CD4-positive, alpha-beta T cell treated with Interleukin-15 for 1 hour (primary cell): ENCODE measurements around the gene PHC2.

Experiments used
- DNase-seq: peaks from one replicate; pipeline ENCODE4 v3.0.0-alpha.2; 2020

The PHC2 gene, protein sequence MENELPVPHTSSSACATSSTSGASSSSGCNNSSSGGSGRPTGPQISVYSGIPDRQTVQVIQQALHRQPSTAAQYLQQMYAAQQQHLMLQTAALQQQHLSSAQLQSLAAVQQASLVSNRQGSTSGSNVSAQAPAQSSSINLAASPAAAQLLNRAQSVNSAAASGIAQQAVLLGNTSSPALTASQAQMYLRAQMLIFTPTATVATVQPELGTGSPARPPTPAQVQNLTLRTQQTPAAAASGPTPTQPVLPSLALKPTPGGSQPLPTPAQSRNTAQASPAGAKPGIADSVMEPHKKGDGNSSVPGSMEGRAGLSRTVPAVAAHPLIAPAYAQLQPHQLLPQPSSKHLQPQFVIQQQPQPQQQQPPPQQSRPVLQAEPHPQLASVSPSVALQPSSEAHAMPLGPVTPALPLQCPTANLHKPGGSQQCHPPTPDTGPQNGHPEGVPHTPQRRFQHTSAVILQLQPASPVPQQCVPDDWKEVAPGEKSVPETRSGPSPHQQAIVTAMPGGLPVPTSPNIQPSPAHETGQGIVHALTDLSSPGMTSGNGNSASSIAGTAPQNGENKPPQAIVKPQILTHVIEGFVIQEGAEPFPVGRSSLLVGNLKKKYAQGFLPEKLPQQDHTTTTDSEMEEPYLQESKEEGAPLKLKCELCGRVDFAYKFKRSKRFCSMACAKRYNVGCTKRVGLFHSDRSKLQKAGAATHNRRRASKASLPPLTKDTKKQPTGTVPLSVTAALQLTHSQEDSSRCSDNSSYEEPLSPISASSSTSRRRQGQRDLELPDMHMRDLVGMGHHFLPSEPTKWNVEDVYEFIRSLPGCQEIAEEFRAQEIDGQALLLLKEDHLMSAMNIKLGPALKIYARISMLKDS

DNA sequence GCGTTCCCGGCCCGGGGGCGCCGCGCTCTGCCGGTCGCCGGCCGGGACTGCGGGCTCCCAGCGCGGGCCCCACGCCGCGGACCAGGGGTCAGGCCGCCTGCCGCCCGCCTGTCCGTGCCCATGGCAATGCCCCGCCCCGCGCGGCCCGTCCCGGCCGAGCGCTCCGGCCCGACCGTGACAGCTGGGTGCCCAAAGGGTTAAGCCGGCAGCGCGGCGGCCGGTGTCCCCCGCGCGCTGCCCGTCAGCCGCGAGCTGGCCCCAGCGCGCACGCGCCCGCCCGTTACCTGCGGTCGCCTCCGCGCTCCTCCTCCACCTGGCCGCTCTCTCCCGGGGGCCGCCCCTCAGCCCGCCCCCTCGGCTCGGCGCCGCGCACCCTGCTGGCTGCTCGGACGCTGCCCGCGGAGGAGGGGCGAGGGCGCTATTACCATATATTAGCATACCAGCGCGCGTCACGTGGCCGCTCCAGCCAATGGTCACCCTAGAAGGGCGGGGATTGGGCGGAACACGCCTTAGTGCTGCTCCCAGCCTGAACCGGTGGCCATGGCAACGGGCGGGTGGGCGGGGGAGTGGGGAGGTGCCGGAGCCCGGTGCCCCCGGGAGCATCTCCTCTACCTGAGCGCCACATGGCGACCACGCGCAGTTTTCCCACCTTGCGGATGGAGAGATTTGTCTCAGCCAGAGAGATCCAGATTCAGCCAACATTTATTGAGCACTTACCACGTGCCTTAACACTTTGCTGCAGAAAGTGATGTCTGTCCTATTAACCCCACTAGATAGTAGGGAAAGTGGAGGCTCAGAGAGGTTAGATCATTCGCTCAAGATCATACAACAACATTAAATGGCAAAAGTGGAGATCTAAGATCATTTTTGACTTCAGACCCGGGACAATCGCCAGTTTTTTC, at the start of gene PHC2:
TSS of gene PHC2 (minus strand) at position 404 of the 902 bp plus-strand sequence. CDS start 55,556 bp downstream, outside the sequence.
- DNase-seq, result peak; percentile 96

DNA sequence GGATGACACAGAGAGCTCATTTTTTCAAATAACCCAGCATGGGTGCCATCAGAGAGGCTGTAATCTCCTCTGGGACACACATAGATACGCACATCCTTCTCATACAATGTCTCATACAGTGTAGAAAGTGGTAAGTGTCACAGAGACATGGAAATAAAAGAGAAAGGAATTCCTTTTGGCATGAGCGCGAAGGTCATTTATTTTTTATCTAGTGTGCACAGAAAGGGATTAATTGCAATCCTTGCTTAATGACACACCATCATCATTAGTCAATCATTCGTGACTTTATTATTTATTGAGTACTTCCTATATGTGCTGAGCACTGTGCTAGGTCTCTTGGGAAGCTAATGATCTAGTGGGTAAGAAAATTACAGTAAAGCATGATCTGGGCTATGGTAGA, 46.6 kb upstream of the PHC2 start:
- no peak for DNase-seq

DNA sequence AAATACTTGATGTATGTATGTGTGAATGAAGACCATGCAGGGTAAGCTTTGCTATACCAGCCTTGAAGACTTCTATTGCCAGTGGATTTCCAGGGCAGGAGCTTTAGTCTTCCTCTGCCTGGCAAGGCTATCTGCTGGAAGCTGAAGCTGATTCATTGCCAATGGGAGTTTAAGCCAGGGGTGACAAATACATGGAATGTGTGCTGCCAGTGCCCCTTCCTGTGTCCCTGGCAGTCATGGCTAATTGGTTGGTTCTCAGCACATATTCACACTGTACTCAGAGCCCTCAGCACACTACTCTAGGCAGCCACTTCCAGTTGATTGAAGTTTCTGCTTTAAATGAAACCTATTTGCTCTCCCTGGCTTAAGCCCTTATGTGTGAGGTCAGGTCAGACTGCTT, 43.0 kb upstream of the PHC2 start:
- DNase-seq, result no peak

DNA sequence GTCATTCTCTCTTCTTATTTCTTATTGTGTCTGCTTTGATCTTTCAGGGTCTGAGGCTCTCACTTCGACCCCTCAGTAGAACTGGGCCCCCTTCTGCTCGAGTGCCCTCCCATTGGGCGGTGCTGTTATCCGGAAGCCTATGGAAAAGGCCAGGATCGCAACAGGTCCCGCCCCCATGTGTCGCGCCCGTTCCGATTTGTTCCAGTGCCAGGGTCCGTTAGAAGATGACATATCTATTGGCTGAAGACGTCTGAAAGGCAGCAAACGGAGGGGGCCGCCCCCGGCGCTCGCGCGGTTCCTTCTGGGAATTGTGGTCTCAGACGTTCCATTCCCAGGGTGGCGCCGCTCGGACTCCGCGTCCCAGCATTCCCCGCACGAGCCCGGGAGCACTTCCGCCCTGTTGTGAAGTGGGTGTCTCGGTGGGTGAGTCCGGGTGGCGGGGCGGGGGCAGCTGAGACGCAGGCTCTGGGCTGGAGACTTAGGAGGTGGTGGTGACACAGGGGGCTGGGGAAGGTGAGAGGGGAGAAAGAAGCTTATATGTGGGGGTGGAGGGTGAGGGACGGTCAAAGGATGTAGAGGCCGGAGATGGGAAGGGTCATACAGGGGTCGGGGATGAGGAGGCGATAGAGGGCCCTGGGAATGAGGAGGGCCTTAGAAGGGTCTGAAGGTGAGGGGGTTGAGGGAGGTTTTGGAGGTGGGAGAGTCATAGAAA, 41.5 kb upstream of the PHC2 start, which contains the start of gene ZSCAN20:
TSS of gene ZSCAN20 (plus strand) at position 377 of the 712 bp plus-strand sequence. CDS start 6,644 bp downstream, outside the sequence.
- DNase-seq, result peak; percentile 87

DNA sequence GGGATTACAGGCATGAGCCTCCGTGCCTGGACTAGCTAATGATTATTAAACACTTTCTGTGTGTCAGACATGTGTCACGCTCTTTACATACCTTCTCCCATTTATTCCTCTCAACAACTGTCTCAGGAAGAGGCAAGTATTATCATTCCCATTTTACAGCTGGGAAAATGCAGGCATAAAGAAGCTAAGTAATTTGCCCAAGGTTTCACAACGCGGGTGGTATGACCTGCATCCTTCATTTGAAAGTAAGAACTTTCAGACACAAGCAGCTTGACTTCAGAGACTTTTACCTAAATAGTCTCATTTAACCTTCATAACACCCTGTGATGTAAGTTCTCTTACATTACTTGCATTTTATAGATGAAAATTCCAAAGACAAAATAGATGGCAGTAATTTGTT, 40.5 kb upstream of the PHC2 start:
- no peak for DNase-seq

DNA sequence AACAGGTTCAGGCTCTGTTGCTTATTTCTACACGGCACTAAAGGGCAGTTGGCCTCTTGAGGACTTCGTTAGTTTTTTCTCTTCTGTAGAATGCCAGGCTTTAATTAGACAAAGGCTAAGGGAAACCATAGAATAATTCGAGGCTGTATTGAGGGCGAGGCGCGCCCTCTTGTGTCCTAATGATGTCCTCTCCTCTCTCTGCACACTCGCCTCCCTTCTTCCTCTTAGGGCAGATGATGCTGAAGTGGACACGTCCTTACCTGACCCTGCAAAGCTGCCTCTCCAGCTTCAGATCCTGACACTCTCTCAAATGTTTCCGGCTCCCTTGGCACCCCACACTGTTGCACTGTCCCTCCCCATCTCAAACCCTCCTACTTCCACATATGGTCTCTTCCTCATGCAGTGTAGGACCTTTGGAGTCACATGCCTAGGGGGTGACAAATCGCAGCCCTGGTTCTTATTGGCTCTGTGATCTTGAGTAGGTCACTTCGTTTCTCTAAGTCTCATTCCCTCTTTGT, 39.7 kb upstream of the PHC2 start:
- DNase-seq, result peak; percentile 57

DNA sequence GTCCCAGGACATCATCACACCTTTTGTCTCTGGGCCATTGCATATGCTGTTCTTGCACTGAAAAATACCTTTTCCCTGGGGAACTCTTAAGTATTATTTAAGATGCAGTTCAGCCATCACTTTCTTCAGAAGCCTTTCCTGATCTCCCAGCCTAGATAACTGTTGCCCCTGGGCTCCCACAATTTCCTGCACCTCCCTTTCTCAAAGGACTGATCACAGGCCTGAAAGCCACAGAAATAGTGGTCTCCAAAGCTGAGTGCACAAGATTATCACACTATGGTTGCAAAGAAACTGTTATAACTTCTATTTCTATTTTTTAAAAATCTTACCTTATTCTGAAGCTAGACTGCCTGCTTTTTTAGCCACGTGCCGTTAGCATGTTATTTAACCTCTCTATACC, 38.8 kb upstream of the PHC2 start:
- no peak for DNase-seq

DNA sequence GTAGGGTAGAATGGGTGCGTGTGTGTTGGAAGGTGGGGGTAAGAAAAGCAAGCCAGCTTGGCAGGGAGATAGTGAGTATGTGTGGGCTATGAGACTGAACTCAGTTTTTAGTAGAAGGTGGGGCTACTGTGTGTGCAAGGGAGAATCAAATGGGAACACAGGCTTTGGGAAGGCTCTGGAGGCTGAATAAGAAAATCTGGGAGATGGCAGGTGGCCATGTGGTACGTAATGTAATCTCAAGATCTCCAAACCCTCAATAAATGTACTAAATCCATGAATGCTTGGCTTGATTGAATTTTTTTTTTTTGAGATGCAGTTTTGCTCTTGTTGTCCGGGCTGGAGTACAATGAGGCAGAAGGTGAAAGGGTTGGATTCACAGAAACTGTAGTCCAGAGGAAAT, 38.1 kb upstream of the PHC2 start:
- no peak for DNase-seq

DNA sequence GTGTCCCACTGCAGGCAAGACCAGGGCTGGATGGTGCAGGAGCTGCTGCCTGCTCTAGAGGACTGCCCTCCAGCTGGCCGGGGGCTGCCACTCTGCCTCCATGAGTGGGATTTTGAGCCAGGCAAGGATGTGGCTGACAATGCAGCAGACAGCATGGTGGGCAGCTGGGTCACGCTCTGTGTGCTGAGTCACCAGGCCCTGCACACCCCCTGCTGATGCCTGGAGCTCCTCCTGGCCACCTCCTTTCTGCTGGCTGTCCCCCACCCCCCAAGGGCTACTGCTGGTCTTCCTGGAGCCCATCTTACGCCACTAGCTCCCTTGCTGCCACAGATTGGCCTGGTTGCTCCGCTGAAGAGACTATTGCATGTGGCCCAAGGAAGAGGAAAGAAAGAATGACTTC, 37.6 kb upstream of the PHC2 start:
- DNase-seq, result no peak

DNA sequence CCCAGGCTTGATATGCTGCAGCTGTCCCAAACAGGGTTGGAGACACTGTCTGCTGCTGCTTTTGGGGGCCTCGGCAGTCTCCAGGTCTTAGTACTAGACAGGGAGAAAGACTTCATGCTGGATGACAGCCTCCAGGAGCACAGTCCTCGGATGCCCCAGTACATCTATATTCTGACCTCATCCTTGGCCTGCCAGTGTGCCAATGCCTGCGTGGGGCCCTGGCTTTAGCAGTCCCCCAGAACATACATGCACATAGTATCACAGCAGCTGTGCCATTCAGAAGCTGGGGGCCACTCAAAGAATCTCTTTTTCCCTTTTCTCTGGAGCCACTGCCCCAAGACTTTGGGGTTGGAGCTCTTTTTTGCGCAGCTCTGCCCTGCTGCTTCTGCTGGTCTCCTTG, 37.1 kb upstream of the PHC2 start:
- no peak for DNase-seq

DNA sequence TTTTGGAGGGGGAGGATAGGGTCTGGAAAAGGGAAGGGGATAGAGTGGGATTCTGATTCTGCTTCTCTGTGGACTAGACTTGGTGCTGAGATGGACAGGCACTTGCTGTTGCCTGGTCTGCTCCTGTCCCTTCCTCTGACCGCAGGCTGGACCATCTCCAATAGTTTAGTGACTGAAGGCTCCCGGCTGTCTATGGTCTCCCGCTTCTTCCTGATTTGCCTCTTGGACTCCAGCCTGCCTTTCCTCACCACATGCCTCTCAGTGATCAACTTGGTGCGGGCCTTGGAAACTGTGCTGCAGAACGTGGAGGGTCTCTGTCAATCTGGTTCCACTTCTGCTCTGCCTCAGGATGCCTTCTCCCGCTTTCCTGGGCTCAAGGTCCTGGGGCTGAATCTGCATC, 35.3 kb upstream of the PHC2 start:
- no peak for DNase-seq

DNA sequence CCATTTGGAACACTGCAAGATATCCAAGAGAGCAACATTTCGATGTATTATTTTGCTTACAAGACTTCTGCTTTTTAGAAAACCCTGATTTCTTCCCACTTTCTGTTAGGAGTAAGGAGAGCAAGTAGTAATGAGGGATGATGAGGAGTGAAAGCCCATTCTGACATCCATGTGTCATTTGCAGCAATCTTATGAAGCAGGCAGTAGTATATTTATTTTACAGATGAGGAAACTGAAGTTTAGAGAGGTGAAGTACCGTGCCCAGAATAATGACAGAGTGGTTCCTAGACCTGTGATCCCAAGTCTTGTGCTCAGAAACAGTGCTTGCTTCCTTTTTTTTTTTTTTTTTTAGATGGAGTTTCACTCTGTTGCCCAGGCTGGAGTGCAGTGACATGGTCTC, 34.4 kb upstream of the PHC2 start:
- DNase-seq, result no peak

DNA sequence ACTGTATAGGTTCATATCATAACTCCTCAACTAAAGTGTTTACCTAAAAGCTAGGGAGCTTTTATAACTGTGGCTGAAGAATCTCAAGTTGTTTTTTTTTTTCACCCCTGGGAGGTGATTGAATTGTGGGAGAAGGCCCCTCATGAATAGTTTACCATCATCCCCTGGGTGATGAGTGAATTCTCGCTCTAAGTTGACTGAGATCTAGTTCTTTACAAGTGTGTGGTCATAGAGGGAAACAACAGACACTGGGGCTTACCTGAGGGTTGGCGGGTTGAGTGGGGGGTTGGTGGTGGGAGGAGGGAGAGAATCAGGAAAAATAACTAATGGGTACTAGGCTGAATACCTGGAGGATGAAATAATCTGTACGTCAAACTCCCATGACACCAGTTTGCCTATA, 33.7 kb upstream of the PHC2 start:
- no peak for DNase-seq

DNA sequence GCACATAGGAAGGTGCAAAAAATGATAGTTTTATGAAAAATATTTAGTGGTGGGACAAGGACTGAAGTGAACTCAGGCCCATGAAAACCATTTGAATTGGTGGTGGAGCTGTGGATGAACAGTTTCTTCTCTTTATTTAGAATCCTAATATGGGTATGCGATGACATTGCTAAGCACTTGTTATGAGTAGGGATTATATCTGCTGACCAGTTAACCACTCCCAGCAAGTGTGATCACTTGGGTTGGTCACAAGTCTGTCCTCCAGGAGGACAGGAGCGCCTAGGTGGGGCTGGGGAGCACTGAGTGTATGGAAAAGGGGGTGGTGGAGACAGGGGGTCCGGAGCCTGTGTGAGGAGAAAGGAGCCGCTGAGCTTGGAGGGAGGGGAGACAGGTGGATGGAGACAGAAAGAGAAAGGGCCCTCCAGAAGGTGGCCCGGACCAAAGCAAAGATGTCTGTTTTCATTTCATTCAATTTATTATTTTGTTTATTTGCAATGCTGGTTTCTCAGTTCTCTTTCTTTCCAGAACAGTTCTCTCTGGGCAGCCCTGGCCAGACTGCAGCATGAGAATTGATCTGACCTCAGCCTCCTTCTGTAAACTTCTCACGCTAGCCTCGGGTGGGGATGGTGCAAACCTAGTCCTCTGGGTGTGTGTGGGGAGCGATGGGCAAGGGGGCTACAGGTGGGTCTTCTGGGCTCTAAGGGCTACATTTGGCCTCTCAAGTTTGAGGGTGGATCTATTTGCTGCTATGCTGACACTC, 31.7 kb upstream of the PHC2 start:
- DNase-seq, result no peak

DNA sequence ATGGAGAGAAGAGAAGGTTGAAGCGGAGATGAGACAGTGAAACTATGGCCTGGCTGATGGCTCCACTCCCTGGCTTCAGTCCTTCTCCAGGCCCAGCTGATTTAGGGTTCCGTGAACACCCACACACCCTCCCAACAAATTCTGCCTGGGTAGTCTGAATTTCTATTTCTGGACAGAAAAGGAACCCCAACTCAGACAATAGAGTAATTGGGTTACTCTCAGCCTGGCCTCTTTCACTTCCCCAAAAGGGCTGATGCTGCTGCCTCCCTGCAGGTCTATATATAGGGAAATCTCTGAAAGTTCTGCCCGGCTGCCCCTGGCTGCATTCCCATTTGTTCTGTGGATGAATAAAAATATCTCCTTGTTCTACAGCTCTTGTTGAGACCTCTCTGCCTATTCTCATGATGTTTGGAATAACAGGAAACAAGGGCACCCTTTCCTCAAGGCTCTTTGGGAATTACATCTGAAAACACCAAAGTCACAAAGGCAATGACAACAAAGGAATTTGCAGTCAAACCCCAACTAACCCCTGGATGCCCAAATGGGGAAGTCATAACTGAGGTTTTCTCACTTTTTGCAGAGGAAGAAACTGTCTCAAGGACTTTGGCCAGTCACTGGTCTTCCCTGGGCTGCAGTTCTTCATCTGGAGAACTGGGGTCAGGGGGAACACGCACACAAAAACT, 30.2 kb upstream of the PHC2 start:
- peak; percentile 54 for DNase-seq

DNA sequence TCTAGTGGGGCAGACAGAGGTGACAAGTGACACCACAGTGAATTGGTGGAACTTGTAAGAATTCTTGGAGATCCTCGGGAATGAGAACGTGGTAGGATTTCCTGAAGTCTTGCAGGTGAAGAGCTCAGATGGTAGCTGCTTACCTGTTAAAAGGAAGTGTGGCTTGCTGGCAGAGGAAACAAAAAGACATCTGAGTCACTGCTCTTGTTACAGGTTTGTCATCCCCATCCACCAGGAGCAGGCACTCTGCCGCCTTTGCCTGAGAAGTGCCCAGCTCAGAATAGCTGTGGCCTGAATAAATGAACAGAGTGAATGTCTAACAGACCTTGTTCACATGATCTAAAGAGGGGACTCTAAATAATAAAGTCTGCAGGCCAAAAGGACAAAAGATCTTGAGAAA, 29.2 kb upstream of the PHC2 start:
- DNase-seq, result no peak

DNA sequence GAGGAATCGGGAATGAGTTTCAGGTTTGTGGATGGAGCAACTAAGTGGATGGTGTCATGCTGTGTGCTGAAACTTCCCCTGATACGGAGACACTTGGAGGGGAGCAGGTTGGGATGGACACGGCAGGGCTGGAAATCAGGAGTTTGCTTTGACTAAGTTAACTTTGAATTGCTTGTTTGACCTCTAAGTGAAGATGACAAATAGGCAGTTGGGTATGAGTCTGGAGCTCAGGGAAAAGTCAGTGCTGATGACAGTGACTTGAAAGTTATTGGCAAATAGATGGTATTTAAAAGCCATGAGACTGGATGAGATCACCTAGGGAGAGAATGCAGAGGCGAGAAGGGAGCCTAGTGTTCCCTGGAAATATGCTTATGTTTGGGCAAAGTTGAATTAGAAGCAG, 28.8 kb upstream of the PHC2 start:
- no peak for DNase-seq

DNA sequence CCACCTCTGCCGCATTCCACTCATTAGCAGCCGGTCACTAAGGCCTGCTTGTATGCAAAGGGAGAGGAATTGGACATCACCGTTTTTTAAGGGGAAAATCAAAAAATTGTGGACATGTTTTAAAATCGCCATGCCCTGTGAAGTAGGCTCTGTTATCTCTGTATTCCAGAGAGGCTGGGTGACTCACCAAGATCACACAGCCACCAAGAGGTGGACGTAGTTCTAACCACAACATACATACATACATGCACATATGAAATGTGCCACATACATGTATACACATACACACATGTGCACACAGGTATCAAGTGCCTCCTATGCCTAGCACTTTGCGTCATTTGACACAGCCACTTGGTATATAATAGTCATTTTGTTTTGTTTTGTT, 25.6 kb upstream of the PHC2 start:
- no peak for DNase-seq

DNA sequence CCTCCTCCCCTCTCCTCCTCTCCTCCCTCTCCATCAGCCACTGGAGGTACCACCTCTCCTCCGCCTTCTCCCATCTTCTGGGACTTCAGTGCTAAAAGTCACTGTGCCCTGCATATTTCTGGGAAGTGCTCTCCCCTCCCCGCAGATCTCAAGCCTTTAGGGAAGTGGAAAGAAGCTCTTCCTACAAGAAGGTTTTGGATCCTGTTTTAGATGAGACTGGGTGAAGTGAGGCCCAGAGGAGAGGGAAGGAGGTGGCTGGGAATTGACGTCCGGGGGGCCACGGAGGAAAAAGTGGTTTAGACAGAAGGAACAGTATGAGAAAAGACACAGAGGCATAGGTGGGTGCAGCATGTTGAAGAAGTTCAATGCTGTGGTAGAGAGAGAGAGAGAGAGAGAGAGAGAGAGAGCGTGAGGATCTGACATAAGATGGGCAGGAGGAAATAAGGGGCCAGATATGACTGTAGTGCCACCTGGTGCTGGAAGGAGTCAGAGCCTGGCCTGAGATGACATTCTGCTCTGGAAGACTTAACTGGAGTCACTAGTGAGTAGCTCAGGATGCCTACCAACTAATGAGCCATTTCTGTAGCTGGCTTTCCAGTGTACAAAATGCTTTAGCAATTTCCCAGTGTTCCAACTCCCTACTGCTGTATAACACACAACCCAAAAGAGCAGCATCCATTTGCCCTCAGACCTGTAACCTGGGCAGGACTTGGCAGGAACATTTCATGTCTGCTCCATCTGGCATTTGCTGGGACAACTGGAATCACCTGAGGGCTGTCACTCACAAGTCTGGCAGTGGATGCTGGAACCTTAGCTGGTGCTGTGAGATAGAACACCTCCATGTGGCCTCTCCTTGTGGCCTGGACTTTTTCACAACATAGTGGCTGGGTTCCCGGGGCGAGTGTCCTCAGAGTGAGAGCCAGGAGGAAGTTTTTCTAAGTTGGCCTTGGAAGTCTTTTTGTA, 24.9 kb upstream of the PHC2 start:
- DNase-seq, result peak; percentile 26
